D721Med (cell line): Measurements from ENCODE around the gene RAD23A.
"Not testable (repeated sequence)": the region's sequence is repeated elsewhere in the genome, so short reads cannot be mapped to it uniquely, and the experiment has no call there.

ENCODE experiments used
- DNase-seq: peaks from one replicate; pipeline ENCODE4 v3.0.0; 2011; ENCODE audit warnings: low spot score; ENCODE audit not compliant: insufficient read length
- FAIRE-seq: peaks from 2 replicates; lab custom pipeline; 2011; peaks lifted over from hg19 to GRCh38; lab: Jason Lieb, UNC
- TF ChIP-seq, protein P1 (sequence below): IDR thresholded peaks from 2 replicates; pipeline ENCODE4 v1.5.1; 2012; ENCODE audit warnings: mild to moderate bottlenecking, control low read depth; ENCODE audit not compliant: insufficient read depth; ENCODE audit errors: missing control alignments

RAD23A gene

DNA sequence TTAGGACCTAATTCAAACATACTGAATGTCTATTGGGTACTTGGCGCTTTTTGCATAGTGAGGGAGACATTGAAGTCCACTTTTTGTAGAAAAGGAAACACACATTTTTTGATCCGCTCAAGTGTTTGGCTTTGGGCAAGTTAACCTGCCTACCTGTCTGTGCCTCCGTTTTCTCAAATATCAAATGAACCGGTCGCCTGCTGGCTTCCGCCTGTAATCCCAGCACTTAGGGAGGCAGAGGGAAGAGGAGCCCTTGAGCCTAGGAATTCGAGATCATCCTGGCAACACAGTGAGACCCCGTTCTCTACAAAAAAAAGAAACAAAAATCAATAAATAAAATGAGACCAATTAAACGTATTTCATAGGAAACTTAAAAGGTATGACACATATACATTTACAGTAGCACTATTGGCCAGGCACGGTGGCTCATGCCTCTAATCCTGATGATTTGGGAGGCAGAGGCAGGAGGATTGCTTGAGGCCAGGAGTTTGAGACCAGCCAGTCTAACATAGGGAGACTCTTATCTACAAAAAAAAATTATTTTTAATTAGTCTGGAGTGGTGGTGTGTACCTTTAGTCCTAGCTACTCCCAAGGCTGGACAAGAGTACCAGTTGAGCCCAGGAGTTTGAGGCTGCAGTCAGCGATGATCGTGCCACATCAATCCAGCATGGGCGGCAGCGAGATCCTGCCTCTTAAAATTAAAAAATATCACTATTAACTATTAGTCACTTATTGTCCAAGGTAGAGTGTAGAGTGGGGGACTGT is 1.3 kb downstream of the RAD23A start:
- TF ChIP-seq, protein P1, sequence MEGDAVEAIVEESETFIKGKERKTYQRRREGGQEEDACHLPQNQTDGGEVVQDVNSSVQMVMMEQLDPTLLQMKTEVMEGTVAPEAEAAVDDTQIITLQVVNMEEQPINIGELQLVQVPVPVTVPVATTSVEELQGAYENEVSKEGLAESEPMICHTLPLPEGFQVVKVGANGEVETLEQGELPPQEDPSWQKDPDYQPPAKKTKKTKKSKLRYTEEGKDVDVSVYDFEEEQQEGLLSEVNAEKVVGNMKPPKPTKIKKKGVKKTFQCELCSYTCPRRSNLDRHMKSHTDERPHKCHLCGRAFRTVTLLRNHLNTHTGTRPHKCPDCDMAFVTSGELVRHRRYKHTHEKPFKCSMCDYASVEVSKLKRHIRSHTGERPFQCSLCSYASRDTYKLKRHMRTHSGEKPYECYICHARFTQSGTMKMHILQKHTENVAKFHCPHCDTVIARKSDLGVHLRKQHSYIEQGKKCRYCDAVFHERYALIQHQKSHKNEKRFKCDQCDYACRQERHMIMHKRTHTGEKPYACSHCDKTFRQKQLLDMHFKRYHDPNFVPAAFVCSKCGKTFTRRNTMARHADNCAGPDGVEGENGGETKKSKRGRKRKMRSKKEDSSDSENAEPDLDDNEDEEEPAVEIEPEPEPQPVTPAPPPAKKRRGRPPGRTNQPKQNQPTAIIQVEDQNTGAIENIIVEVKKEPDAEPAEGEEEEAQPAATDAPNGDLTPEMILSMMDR: no peak
- DNase-seq: no peak
- FAIRE-seq: no peak

DNA sequence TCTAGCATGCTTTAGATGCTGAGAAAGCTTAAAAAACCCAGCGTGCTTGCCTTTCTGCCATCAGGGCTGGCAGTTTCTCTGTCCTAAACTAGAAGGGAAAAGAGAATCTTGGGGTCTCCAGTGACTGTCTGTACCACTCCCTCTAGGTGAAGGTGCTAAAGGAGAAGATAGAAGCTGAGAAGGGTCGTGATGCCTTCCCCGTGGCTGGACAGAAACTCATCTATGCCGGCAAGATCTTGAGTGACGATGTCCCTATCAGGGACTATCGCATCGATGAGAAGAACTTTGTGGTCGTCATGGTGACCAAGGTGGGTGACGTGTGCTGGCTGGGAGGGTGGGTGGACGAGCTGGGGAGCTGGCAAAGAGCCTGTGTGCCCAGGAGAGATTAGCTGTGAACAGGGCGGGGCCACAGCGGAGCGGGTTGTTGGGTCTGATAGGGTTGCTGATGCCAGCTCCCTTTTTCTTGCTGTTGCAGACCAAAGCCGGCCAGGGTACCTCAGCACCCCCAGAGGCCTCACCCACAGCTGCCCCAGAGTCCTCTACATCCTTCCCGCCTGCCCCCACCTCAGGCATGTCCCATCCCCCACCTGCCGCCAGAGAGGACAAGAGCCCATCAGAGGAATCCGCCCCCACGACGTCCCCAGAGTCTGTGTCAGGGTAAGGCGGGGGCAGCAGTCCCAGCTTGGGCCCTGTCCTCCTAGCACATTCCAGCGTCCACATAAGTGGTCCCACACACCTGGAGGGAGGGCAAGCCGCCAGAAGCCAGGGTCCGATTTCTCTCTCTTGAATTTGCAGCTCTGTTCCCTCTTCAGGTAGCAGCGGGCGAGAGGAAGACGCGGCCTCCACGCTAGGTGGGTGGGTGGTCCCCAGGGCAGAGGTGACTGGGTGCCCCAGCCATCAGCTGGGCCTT is 2.3 kb downstream of the RAD23A start:
- DNase-seq: no peak
- TF ChIP-seq, protein P1: no peak
- no peak for FAIRE-seq

DNA sequence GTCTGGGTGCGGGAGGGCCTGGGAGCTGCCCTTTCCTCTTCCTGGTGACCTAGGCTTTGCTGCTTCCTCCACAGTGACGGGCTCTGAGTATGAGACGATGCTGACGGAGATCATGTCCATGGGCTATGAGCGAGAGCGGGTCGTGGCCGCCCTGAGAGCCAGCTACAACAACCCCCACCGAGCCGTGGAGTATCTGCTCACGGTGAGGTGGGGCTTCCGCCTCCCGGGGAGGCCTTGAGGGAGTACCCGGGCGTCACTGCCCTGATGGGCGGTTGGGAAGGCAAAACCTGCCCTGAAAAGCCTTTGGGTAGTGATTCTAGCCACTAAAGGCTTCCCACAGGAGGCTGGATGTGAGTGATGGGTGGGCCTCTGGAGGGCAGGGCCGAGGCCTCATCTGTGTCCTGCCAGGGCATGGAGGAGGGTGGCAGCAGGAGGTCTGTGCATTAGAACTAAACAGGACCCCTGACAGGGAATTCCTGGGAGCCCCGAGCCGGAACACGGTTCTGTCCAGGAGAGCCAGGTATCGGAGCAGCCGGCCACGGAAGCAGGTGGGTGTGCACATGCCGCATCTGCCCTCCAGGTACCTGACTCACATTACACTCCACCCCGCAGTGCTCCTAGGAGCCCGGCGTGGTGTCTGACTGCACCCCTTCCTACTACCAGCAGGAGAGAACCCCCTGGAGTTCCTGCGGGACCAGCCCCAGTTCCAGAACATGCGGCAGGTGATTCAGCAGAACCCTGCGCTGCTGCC is 3.1 kb downstream of the RAD23A start:
- TF ChIP-seq, protein P1: no peak
- no peak for DNase-seq
- FAIRE-seq: no peak

DNA sequence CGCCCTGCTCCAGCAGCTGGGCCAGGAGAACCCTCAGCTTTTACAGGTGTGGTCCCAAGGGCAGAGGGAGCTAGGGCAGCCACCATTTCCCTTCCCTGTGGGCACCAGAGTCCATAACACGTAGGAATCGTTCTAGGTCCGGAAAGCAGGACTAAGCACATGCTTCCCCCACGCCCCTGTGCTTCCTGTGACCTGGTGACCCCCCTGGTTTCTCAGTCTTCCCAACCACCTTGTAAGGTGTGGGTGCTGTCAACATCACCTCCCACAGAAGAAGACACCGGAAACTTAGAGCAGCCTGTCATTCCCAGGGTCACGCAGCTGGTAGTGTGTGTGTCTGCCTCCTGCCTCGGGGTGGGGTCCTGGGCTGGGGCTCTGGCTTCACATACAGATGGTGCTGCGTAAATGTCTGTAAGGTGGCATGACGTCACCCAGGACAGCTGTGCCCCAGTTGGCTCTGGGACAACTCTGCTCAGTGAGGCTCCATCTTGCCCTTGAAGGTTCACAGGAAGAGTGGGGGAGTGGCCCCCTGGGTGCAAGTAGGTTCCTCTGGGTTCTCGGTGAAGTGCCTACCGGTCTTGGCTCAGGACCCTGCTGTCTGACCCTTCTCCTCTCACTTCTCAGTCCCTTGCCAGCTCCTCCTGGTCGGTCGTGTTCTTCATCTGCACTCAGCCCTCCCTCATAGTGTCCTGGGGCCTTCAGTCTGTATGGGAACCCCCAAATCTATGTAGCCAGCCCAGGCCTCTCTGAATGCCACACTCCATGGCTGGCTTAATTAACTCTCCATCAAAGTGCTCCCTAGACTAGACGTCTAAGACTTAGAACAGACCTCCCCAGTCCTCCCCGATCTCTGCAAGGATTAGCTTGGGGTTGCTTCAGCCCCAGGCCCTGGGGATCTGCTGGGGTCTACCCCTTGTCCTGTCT is 4.0 kb downstream of the RAD23A start:
- TF ChIP-seq, protein P1: no peak
- FAIRE-seq (no peak), DNase-seq (no peak)

DNA sequence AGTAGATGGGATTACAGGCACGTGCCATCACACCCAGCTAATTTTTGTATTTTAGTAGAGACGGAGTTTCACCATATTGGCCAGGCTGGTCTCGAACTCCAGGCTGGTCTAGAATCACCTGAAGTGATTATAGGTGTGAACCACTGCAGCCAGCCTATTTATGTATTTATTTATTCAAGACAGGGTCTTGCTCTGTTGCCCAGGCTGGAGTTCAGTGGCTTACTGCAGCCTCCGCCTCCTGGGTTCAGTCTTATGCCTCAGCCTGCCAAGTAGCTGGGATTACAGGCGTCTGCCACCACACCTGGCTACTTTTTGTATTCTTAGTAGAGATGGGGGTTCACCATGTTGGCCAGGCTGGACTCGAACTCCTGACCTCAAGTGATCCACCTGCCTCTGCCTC is 6.4 kb downstream of the RAD23A start:
- FAIRE-seq, DNase-seq: not testable (repeated sequence)

DNA sequence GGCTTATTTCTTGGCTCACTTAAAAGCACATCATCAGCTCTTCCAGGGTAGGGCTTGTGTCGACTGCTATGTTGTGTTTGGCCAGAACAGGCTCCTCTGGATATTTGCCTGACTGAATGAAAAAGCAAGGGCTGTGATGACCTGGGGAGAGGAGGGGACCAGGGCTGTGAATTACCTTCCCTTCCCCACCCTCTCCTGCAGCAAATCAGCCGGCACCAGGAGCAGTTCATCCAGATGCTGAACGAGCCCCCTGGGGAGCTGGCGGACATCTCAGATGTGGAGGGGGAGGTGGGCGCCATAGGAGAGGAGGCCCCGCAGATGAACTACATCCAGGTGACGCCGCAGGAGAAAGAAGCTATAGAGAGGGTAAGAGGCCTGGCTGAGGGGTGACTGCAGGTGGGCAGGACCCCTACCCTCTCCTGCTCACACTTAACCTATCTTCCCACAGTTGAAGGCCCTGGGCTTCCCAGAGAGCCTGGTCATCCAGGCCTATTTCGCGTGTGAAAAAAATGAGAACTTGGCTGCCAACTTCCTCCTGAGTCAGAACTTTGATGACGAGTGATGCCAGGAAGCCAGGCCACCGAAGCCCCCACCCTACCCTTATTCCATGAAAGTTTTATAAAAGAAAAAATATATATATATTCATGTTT is 7.0 kb downstream of the RAD23A start:
- TF ChIP-seq, protein P1: no peak
- FAIRE-seq (no peak), DNase-seq (no peak)
